Measurements from ENCODE around the gene APBA2.

The APBA2 gene

DNA sequence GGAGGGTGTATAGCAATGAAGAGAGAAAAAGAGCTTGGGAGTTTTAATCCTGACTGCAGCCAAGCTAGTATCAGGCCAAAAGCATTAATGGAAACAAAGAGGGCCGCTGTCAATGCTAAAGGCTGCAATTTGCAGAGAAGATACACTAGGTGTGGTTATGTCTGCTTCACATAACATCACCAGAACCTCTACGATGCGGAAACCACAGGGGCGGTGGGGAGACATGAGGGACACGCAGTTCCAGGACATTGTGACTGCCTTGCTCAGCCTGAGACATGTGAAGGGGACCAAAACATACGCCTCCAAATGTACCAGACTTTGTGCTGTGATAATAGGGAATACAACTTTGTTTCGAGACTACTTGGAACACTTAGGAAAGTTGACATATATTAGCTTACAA is 88.4 kb downstream of the APBA2 start:
- TF ChIP-seq, protein P1, sequence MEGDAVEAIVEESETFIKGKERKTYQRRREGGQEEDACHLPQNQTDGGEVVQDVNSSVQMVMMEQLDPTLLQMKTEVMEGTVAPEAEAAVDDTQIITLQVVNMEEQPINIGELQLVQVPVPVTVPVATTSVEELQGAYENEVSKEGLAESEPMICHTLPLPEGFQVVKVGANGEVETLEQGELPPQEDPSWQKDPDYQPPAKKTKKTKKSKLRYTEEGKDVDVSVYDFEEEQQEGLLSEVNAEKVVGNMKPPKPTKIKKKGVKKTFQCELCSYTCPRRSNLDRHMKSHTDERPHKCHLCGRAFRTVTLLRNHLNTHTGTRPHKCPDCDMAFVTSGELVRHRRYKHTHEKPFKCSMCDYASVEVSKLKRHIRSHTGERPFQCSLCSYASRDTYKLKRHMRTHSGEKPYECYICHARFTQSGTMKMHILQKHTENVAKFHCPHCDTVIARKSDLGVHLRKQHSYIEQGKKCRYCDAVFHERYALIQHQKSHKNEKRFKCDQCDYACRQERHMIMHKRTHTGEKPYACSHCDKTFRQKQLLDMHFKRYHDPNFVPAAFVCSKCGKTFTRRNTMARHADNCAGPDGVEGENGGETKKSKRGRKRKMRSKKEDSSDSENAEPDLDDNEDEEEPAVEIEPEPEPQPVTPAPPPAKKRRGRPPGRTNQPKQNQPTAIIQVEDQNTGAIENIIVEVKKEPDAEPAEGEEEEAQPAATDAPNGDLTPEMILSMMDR (IDR thresholded peaks at IDR 0.05; ENCODE audit: extremely low read depth, insufficient read depth, missing control alignments) = no peak
- in situ Hi-C loops (cut with MboI; ENCODE audit: low pct_unique_long_range_greater_than_20kb, low sequenced_read_pairs, unreplicated experiment) = no loop called here
- no peak for DNase-seq (ENCODE audit: low spot score)

DNA sequence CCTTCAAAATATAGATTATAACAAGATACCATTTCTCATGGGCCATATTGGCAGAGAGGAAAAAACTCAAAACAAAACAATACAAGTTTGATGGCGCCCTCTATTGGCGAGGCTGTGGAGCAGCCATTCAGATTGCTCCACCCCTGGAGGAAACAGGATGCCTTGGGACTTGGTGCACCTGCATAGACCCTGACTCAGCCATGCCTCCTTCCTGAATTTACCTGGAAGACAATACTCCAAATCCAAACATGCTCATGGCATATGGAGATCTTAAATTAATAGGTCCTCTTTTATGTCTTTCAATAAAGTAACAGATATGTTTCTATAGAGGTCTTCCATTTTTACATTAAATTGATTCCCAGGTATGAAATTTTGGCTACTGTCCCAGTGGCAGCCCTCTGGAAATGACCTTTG is 90.0 kb downstream of the APBA2 start:
- TF ChIP-seq, protein P1 (IDR thresholded peaks at IDR 0.05; ENCODE audit: extremely low read depth, insufficient read depth, missing control alignments) = peak; percentile 85
- in situ Hi-C loops (cut with MboI; ENCODE audit: low pct_unique_long_range_greater_than_20kb, low sequenced_read_pairs, unreplicated experiment) = no loop called here
- peak; percentile 61 for DNase-seq (ENCODE audit: low spot score)

DNA sequence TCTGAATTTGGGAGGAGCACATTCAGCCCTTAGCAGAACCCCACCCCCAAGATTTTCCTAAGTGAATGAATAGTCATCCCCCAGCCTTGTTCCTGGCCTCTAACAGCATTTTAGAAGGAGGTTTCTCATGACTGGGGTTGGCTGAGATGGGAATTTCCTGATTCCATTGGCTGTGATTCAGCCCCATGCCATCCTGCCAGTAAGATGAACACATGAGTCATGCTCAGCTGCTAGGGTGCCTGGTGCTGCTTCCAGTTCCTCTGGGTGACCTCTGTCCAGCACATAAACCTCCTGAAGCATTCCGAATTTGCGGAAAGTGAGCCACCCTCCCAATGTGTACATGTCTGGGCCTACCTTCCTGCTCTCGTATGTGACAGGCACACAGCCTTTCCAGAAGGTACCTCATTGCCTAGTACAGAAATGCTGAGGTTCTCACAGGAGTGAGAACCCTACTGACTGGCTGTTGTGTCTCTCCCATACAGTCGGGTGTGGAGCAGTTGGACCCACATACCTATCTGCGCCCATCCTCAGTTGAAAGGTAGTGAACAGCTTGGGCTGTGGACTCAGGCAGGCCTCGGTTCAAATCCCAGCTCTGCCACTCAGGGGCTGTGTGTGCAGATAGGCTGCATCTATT is 91.7 kb downstream of the APBA2 start:
- DNase-seq (ENCODE audit: low spot score) = no peak
- TF ChIP-seq, protein P1 (IDR thresholded peaks at IDR 0.05; ENCODE audit: extremely low read depth, insufficient read depth, missing control alignments) = no peak
- in situ Hi-C loops (cut with MboI; ENCODE audit: low pct_unique_long_range_greater_than_20kb, low sequenced_read_pairs, unreplicated experiment) = no loop called here

DNA sequence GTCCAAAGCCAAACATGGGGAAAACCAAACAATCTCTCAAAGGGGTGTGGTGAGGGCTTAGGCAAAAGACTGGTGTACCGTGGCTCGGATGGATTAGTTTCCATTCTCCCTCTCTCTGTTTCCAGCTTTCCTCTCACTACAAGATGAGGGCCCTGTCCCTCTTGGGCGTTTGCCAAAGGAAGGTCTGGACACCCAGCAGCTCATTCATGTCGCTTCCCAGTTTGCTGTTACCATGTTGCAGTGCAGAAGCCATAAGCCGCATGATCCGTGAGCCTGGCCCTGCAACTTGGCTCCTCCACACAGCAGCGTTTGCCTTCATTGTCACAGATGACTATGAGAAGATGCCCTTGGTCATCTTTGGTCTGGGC is 92.2 kb downstream of the APBA2 start:
- TF ChIP-seq, protein P1 (IDR thresholded peaks at IDR 0.05; ENCODE audit: extremely low read depth, insufficient read depth, missing control alignments) = no peak
- in situ Hi-C loops (cut with MboI; ENCODE audit: low pct_unique_long_range_greater_than_20kb, low sequenced_read_pairs, unreplicated experiment) = no loop called here
- DNase-seq (ENCODE audit: low spot score) = no peak

DNA sequence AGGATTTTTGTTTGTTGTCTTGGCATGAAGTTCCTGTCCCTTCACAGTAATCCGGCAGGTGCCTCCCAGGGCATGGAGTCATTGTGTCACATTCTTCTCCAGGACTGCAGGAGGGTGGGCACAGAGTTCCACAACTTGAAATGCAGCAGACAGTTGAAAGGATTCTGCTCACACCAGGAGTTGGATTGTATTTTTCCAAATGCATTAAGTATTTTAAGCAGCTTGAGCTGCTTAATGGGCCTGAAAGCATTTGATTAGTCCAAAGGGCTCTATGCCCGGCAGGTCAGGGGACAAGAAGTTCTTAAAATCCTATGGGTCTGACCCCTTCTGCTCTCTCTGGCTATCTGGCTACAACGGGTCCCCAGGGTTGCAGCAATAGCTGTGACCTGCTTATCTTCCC is 92.9 kb downstream of the APBA2 start:
- in situ Hi-C loops (cut with MboI; ENCODE audit: low pct_unique_long_range_greater_than_20kb, low sequenced_read_pairs, unreplicated experiment) = no loop called here
- TF ChIP-seq, protein P1 (IDR thresholded peaks at IDR 0.05; ENCODE audit: extremely low read depth, insufficient read depth, missing control alignments) = no peak
- DNase-seq (ENCODE audit: low spot score) = no peak

DNA sequence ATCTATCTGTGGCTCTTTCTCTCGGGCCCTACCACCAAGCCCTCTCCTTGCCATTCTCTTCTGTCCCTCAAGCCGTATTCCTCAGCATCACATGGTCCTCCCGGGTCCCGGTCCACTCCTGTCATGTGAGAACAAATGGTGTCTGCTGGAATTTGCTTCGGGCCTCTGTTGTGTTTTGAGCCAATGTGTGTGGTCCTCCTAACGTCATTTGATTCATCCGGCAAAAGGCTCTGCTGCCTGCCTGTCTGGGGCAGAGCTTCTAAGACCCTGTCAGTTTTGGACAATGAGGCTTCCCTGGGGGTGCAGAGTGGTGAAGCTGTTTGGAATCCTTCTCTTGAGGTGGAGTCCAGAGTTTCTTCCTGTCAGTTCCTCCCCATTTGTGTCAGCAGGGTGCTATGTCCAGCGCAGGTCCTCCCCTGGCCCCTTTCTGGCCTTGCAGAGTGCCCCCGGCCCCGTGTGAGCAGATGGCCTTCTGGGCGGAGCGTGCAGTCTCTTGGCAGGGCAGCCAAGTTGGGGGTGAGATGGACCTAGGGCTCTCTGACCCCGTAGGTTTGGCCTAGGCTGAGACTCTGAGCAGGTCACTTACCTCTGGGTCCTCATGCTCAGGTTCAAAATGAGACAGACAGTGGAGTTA is 93.6 kb downstream of the APBA2 start:
- TF ChIP-seq, protein P1 (IDR thresholded peaks at IDR 0.05; ENCODE audit: extremely low read depth, insufficient read depth, missing control alignments) = no peak
- in situ Hi-C loops (cut with MboI; ENCODE audit: low pct_unique_long_range_greater_than_20kb, low sequenced_read_pairs, unreplicated experiment) = no loop called here
- no peak for DNase-seq (ENCODE audit: low spot score)

Data from GM13977 (cell line).